Nephron (organoid): Measurements from ENCODE around the gene KDM4C.

Source experiments
- H3K27ac Mint-ChIP-seq, 3 experiments: 2 replicates each; pipeline ENCODE4 v1.8.0; 2020; ENCODE audit warnings: mixed read lengths in 3 of 3, mild to moderate bottlenecking in 2 of 3, moderate library complexity in 1 of 3
- H3K27me3 Mint-ChIP-seq: 2 replicates; pipeline ENCODE4 v1.8.0; 2021; ENCODE audit warnings: low read depth, mild to moderate bottlenecking, moderate library complexity, mixed read lengths
- H3K36me3 Mint-ChIP-seq: 2 replicates; pipeline ENCODE4 v1.8.0; 2020; ENCODE audit warnings: low read depth, mixed read lengths
- H3K4me1 Mint-ChIP-seq: 2 replicates; pipeline ENCODE4 v1.8.0; 2020; ENCODE audit warnings: mixed read lengths
- H3K4me3 Mint-ChIP-seq, 3 experiments: 2 replicates each; pipeline ENCODE4 v1.8.0; 2020; ENCODE audit warnings: mild to moderate bottlenecking in 3 of 3, mixed read lengths in 3 of 3, moderate library complexity in 2 of 3
- H3K9me3 Mint-ChIP-seq: 2 replicates; pipeline ENCODE4 v1.8.0; 2020; ENCODE audit warnings: mixed read lengths
- TF ChIP-seq, protein P1 (sequence below), 3 experiments: fragments of 200-600 bp; sonication (generic); IDR thresholded peaks; one replicate each; pipeline ENCODE4 v1.5.0; 2021; ENCODE audit warnings: antibody characterized with exemption in 3 of 3; ENCODE audit not compliant: unreplicated experiment in 3 of 3

KDM4C gene

GRCh38 chr9:7169717-7170389 is 412.1 kb downstream of the KDM4C start:
- Mint-ChIP-seq H3K36me3 (peaks cover 10% of the 10 kb centered on the region), H3K27me3 (no peaks in the 10 kb centered on the region), H3K4me1 (peaks cover 22% of the 10 kb centered on the region), H3K4me3 (no peak overlapping the region), H3K27ac (no peak overlapping the region), H3K9me3 (no peaks in the 10 kb centered on the region)
- TF ChIP-seq, protein P1, sequence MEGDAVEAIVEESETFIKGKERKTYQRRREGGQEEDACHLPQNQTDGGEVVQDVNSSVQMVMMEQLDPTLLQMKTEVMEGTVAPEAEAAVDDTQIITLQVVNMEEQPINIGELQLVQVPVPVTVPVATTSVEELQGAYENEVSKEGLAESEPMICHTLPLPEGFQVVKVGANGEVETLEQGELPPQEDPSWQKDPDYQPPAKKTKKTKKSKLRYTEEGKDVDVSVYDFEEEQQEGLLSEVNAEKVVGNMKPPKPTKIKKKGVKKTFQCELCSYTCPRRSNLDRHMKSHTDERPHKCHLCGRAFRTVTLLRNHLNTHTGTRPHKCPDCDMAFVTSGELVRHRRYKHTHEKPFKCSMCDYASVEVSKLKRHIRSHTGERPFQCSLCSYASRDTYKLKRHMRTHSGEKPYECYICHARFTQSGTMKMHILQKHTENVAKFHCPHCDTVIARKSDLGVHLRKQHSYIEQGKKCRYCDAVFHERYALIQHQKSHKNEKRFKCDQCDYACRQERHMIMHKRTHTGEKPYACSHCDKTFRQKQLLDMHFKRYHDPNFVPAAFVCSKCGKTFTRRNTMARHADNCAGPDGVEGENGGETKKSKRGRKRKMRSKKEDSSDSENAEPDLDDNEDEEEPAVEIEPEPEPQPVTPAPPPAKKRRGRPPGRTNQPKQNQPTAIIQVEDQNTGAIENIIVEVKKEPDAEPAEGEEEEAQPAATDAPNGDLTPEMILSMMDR (IDR thresholded peaks at IDR 0.05; ENCODE audit: unreplicated experiment in 3 of 3), result no peak

DNA sequence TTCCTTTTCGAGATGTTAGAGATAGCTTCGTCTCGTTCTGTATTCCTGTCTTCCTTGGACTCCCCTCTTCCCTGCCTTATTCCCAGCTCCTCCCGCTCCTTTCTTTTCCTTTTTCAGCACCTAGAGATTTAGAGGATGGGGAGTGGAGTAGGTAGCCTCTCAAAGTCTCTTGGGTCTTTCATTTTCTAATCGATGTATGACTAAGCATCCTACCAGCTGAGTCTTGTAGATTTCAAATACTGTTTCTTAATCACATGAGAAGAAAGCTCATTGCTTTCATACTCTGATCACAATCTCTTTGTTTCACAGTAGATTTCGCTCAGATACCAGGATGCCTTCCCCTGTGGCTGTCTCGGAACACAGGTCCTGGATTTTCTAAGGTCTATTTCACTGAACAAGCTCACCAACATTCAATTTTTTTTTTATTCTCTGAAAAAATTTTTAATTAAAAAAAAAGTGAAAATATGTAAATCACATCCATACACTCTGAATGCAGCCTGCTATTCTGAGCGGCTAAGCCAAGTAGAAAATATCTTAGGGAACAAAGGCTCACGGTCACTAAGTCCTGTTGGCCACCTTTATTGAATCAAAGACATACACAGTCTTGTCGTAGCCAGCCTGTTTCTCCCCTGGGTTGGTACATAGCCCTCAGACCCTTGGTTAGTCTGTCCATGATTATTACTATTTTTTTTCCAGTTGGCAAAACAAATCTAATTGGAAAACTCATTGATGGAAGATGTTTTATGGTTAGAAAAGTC is 413.8 kb downstream of the KDM4C start:
- H3K4me3 Mint-ChIP-seq, result no peak overlapping the region
- peaks cover 10% of the 10 kb centered on the region for H3K36me3 Mint-ChIP-seq
- peak overlapping the region in 1 of 3 experiments; percentile 7 for H3K27ac Mint-ChIP-seq
- TF ChIP-seq, protein P1 (IDR thresholded peaks at IDR 0.05; ENCODE audit: unreplicated experiment in 3 of 3), result no peak
- H3K27me3 Mint-ChIP-seq, result no peaks in the 10 kb centered on the region
- H3K9me3 Mint-ChIP-seq, result no peaks in the 10 kb centered on the region
- H3K4me1 Mint-ChIP-seq, result peaks cover 16% of the 10 kb centered on the region

DNA sequence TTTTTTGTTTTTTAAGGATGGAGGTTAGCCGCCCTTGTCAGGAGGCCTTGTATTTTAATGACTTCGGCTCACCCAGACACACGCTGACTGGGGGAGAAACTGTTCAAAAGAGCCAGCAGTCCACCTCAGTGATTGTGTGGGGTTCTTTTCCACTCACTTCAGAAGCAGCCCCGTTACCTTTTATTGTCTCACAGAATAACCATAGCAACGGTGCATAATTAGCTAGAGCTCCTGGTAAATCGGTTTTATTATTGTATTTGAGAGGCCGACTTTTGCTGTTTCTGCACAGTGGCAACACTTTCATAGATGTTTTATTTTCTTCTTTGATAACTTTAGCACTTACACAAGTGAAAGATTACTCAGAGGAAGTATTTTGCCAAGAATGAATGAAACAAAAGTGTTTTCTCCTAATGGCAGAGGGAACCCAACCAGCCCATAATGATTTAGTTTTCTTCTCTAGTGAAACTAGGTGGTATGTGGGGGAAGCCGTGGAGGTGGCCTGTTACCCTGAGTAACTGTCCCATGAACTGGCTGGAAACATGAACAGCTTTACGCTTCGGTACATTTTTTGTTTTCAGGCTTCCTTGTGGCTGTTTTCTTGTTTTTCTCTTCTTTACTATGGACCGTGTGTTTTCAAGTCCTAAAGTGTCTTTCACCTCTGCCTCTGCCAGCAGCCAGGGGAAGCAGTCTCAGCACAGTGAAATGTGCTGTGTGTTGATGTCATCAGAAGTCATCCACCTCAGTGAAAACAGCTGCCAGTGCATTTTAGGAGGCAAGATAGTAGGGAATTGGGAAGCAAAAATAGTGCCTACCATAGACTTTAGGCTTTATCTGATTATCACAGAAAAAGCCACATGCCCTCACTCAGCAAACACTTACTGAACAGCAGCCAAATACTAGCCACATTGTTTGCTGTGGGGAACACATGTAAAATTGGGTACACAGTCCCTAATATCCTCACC is 414.7 kb downstream of the KDM4C start:
- Mint-ChIP-seq H3K4me1 (peaks cover 16% of the 10 kb centered on the region), H3K36me3 (peaks cover 10% of the 10 kb centered on the region), H3K9me3 (no peaks in the 10 kb centered on the region), H3K27me3 (no peaks in the 10 kb centered on the region), H3K27ac (peak overlapping the region in 2 of 3 experiments; percentile 6 to 7), H3K4me3 (no peak overlapping the region)
- TF ChIP-seq, protein P1 (IDR thresholded peaks at IDR 0.05; ENCODE audit: unreplicated experiment in 3 of 3), result no peak

DNA sequence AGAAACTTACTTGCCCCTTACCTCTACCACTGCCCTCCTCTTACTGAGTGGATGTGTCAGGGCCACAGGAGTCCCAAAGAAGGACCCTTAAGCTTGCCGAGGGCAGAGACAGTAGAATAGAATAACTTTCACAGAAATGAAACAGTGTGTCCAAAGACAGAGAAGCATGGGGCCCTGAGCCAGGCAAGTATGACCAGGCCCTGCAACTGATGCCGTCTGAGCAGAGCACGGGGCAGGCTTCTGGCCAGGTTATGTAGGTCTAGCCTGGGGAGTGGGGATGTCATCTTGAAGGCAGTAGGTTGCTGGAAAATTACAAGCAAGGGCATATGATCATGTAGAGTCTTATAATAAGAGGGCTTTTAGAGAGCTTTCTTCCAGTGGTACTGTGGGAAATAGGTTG is 415.4 kb downstream of the KDM4C start:
- Mint-ChIP-seq H3K27me3 (no peaks in the 10 kb centered on the region), H3K36me3 (peaks cover 10% of the 10 kb centered on the region), H3K4me3 (no peak overlapping the region), H3K27ac (no peak overlapping the region), H3K4me1 (peaks cover 16% of the 10 kb centered on the region), H3K9me3 (no peaks in the 10 kb centered on the region)
- TF ChIP-seq, protein P1 (IDR thresholded peaks at IDR 0.05; ENCODE audit: unreplicated experiment in 3 of 3), result no peak

DNA sequence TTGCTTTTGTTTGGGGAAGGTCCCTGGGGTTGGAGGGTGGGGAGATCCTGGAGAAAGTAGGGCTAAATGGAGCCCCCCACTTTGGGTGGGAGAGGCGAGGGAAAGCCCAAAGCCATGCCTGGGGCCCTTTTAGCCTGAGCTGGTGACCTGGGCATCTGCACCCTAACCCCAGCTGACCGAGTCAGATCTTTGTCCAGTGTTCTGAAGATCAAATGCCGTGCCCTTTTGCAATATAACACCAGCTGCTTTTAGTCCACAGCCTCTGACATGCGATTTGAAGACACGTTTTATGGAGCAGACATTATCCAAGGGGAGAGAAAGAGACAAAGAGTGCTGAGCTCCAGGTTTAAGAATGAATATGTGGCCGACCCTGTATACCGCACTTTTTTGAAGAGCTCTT is 416.5 kb downstream of the KDM4C start:
- H3K9me3 Mint-ChIP-seq, result peaks cover 5% of the 10 kb centered on the region
- H3K4me3 Mint-ChIP-seq, result no peak overlapping the region
- H3K36me3 Mint-ChIP-seq, result peaks cover 8% of the 10 kb centered on the region
- peaks cover 16% of the 10 kb centered on the region for H3K4me1 Mint-ChIP-seq
- TF ChIP-seq, protein P1 (IDR thresholded peaks at IDR 0.05; ENCODE audit: unreplicated experiment in 3 of 3), result no peak
- H3K27me3 Mint-ChIP-seq, result no peaks in the 10 kb centered on the region
- H3K27ac Mint-ChIP-seq, result peak overlapping the region in 1 of 3 experiments; percentile 30
